IPS DF 19.7 (cell line): ENCODE data around the gene CELF1.

Source experiments
- DNase-seq: peaks from one replicate; pipeline ENCODE4 v3.0.0-alpha.2; 2013; ENCODE audit warnings: low read depth, low spot score

Gene CELF1

DNA sequence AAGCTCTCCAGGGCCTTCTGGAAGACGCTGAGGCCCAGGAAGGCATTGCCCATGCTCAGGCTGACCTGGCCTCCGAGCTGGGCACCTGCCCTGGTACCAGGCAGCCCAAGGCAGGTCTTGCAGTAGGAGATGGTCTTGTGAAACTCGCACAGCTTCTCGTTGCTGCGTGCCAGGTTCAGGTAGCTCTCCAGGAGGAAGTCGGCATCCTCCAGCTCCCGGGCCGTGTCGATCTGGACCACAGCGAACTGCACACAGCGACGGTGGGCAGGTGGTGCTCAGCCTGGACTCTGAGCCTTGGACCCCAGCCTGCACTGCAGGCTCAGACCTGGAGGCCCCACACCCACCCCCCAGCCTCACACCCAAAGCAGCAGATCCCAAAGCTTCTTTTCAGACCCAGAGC lies 105.0 kb downstream of the CELF1 start:
- no peak for DNase-seq

DNA sequence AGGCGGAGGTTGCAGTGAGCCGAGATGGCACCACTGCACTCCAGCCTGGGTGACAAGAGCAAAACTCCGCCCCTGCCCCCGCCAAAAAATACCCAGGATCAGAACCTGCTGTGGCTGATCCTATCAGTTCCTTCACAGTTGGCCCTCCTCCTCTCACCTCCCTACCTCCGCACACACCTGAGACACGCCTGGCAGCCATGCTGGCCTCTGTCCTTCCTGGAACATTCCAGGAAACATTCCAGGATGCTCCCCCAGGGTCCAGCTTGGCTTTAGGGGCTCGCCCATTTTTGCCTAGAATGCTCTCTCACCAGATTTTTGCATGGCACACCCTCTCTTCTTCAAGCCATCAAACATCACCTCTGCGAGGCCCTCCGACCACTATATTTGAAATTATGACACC lies 106.1 kb downstream of the CELF1 start:
- no peak for DNase-seq

DNA sequence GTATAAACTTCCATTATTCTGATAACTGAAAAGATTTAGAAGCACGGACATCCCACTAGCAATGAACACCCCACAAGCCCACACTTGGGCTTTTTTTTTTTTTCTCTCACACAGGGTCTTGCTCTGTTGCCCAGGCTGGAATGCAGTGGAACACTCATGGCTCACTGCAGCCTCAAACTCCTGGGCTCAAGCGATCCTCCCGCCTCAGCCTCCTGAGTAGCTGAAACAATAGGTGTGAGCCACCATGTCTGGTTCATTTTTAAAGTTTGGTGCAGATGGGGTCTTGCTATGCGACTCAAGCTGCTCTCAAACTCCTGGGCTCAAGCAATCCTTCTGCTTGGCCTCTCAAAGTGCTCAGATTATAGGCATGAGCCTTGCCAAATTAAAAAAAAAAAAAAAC lies 107.1 kb downstream of the CELF1 start:
- DNase-seq, result no peak

DNA sequence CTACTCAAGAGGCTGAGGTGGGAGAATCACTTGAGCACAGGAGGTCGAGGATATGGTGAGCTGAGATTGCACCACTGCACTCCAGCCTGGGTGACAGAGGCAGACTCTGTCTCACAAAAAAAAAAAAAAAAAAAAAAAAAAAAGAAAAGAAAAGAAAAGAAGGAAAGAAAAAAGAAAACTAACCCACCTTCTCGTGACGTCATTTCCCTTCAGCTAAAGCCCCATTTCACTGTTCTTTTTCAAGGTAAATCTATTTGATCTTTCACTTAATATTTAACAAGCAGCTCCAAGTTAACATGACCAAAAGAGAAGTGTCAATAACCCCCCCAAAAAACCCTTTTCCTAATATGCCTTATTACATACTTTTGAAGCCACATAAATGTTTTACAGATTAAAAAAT lies 109.1 kb downstream of the CELF1 start:
- DNase-seq, result no peak

DNA sequence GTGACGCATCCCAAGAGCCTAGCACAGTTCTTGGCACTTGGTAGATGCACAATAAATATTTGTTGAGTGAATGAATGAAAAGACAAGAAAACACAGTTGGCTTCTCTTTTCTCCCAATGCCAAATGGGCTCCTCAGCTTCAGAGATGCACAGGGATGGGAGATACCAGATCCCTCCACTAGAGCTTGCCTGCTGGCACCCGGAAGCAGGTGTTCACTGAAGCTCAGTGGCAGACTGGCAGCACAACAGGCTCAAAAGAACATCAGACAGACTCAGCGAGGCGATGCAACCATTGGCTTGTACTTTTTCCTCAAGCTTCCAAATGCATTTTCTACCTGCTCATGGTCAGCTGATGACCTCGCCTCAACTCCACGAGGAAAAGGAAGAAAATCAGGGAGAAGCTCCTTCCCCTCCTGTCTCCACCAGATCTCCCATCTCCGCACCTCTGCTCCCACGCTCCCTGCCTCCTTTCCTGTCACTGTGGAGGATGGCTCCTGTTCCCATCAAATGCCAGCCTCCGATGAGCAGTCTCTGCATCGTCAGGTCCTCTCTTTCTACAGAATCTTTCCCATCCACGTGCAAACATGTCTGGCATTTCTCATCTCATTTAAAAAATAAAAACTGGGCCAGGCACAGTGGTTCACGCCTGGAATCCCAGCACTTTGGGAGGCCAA lies 109.8 kb downstream of the CELF1 start:
- no peak for DNase-seq

DNA sequence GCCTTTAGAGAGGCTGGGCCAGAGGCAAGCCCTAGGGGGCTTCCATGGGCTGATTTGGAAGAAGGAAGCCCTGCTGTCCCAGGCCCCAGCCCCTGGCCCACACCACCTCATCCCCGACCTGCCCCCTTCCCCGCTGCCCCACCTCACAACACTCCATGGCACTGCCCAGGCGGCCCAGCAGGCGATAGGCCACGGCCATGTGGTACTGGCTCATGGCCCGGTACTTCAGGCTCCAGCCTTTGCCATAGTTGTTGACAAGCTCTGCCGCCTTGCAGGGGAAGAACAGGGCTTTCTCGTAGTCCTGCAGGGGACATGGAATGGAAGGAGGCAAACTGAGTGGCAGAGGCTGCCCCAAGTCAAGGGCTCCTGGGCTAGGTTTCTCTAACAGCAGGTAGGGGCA lies 110.4 kb downstream of the CELF1 start:
- DNase-seq, result no peak

DNA sequence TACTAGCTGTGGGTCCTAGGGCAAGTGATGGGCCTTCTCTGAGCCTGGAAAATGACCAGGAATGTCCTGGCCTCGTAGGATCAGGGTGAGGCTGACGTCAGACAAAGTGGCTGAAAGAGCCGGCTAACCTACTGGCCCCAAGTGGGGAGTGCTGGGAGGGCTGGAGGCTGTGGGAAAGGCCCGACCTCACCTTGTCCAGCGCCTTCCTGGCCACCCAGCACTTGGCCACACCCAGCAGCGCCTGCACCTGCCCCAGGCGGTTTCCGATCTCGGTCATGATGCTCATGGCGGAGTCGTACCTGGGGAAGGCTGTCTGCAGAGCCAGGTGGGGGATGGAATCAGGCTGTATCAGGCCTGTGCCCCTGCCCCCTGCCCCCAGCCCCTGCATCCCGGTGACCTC lies 111.5 kb downstream of the CELF1 start:
- DNase-seq, result no peak

DNA sequence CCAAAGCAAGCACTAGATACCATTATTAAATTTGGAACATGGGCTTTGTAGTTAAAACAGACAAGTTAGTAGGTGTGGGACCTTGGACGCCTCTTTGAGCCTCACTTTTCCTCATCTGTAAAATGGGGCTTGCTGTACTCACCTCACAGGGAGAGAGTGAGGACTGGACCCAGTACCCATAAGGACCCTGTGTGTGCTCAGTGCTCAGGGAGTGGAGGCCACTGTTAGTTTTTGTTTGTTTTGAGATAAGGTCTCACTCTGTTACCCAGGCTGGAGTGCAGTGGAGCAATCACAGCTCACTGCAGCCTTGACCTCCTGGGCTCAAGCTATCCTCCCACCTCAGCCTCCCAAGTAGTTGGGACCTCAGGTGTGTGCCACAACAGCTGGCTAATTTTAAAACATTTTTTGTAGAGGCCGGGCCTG lies 112.9 kb downstream of the CELF1 start:
- DNase-seq, result no peak

DNA sequence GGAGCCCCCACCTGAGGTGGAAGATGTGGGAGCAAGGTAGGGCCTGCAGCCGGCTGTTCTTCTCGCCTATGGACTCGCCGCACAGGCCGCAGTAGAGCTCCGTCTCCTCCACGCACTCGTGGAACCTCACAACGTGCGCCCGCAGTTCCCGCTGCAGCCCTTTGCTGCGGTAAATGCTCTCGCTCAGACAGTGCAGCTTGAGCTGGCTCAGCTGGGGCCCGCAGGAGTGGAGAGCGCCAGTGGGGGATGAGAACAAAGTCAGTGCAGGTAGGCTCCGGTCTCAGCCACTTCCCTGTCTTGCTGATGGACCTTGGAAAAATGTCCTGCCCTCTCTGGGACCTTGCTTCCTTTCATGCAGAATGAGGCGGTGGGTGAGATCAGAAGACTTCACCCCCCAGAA lies 114.2 kb downstream of the CELF1 start:
- no peak for DNase-seq

DNA sequence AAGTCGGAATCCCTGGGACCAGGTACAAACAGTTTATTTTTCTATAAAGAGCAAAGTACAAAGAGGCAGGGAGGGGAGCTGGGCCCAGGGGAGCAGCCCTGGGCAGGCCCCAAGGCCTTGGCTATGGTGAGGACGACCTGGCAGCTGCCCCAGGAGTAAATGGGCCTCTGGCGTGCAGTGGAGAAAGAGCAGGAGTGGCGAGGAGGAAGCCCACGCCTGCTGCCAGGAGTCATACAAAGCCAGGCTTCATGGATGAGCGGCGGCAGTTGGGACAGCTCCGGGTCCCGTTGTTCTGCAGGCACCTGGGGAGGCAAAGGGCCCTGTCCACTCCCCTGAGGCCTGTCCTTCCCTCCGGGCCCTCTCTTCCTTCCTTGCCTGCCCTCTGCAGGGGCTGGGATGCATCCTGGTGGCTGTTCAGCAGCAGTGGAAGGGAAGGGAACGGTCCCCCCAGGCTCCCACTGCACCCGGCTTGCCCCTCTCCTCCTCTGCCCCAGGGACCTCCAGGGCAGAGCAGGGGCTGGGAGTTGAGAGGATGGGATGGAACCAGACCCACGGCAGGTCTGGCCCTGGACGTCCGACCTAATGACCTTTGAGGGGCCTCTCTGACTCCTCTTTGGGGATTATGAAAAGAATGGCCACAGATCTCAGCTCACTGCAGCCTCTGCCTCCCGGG lies 115.0 kb downstream of the CELF1 start:
- no peak for DNase-seq

DNA sequence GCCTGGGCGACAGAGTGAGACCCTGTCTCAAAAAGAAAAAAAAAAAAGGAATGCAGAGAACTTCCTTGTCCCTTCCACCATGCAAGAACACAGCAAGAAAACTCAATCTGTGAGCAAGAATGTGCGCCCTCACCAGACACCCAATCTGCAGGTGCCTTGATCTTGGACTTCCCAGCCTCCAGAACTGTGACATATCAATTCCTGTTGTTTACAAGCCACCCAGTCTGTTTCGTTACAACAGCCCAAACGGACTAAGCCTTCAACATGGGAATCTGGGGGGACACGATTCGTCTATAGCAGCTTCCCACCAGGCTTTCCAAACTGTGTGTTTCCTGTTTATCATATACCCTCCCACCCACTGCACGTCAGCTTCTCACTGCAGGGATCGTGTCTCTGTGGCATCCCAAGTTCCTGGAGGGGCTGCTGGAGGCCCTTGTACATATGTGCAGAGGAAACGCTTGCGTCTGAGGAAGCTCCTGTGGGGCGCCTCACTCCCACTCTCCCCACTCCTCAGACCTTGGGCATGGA lies 115.7 kb downstream of the CELF1 start:
- DNase-seq, result no peak

DNA sequence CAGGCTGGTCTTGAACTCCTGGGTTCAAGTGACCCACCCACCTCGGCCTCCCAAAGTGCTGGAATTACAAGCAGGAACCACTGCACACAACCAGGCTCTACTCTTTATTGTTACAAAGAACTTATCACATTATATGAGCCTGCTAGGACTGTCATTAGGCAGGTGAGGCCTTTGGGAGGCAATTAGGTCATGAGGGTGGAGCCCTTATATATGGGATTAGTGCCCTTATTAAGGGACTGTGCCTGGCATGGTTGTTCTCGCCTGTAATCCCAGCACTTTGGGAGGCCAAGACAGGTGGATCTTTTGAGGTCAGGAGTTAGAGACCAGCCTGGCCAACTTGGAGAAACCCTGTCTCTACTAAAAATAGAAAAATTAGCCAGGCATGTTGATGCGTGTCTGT lies 116.2 kb downstream of the CELF1 start:
- no peak for DNase-seq

DNA sequence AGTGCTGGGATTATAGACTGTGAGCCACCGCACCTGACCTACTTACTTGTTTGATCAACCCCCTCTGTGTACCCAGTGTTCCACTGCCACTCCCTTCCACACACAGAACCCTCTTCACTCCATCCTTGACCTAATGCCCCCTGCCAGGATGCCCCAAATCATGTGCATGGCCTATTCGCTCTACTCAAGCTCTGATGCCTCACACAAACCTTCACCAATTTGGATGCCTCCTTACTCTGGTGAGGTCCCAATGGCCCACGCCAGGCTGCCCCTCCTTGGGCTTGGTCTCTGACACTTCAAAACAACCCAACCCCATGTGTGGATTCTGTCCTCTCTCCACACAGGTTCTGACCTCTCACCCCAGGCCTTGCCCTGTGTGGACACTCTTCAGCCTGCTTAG lies 117.2 kb downstream of the CELF1 start:
- no peak for DNase-seq

DNA sequence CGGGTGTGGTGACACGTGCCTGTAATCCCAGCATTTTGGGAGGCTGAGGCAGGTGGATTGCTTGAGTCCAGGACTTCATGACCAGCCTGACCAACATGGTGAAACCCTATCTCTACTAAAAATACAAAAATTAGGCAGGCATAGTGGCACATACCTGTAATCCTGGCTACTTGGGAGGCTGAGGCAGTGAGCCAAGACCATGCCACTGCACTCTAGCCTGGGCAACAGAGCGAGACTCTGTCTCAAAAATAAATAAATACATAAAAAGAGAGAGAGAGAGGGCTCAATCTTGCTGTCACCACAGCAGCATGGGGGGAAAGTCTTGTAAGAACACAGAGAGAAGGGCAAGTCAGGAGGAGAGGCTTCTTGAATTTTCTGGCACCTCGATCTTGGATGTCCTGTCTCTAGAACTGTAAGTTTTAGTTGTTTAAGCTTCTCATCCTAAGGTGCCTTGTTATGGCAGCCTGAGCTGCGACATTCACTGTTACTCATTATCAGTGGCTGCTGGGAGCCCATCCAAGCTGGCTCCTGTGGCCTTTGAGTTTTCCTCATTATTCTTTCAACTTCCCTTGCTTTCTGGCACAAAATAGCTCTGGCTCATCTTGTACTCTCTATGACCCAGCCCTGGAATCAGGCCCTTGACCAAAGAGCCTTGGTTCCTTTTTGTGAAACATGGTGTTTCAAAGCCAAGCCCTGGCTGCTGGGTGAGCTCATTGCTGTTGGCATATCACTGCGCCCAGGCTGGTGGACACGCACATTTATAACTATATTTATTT lies 118.7 kb downstream of the CELF1 start:
- DNase-seq, result no peak

DNA sequence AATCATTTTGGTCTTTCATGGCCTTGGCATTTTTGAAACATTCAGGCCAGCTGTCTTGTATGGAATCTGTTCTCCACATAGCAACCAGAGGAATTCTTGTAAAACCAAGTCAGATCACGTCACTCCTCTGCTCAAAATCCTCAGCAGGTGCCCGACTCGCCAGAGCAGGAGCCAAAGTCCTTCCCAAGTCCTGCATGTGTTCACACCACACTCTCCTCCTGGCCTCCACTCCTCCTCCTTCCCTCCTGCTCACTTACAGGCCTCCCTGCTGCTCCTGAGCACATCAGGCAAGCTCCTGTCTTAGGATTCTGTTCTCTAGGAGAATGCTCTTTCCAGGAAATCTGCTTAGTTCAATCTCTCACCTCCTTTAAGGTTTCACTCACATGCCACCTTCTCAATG lies 119.8 kb downstream of the CELF1 start:
- DNase-seq, result no peak

DNA sequence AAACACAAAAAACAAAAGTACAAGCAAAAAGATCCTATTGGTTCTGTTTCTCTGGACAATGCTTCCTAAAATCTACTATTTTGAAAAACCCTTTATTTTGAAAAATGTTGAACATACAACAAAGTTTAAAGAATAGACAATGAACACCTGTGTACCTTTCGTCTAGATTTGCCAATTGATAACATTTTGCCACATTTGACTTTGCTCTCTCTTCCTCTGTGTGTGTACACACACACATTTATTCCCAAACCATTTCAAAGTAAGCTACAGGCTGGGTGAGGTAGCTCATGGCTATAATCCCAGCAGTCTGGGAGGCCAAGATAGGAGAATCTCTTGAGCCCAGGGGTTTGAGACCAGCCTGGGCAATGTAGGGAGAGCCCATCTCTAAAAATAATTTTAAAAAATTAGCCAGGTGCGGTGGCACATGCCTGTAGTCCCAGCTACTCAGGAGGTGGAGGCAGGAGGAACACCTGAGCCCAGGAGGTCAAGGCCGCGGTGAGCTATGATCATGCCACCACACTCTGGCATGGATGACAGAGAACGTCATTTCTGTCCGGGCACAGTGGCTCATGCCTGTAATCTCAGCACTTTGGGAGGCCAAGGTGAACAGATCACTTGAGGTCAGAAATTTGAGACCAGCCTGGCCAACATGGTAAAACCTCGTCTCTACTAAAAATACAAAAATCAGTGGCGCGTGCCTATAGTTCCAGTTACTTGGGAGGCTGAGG lies 121.4 kb downstream of the CELF1 start:
- DNase-seq, result no peak

DNA sequence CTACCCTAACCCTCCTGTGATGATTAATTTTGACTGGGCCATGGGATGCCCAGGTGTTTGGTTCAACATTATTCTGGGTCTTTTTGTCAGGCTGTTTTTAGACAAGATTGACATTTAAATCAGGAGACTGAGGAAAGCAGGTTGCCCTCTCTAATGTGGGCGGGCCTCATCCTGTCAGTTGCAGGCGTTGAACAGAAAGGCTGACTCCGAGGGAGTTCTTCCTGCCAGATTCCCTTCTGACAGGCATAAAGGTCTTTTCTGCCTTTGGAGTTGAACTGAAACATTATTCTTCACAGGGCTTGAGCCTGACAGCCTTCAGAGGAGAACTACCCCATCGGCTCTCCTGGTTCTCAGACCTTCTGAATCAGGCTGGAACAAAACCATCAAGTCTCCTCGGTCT lies 122.4 kb downstream of the CELF1 start:
- no peak for DNase-seq

DNA sequence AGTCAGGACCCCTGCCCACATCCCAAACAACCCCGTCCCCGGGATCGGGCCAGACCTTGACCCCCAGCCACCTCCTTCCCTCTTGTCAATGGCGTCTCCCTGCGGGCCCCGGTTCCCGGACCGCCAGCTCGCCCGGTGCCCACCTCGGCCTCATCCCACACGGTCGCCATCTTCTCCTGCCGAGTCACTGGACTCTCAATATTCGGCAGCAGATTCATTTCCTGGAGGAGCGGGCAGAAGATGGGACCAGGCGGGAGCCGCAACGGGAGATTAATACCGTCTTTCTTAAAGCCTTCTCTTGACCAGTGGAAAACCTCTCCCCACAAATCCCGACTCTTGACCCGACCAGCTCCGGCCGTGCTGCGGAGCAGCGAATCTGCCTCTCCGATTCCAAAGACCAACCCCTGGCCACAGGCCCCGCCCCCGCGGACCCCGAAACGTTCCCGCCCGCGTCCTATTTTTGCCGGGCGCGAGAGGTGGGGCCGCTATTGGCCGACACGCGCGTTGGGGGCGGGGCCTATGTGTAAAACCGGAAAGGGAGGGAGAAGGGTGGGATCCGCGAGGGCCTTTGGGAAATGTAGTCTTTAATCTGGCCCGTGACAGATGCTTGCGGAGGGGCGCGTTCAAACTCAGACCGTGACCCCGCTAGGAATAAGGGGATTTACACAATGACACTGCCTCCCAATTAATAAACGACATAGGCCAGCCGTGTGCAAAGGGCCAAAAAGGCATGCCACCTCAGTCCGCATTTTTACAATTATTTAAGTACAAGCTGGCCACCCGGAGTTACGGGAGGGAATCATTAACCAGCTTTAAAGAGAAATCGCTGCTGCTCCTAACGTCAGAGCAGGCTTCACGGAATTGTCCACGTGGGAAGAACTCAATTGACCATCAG lies 126.6 kb downstream of the CELF1 start, which contains the start of gene PSMC3:
Gene PSMC3, minus strand, starts transcription at position 378 of the 895 bp plus-strand sequence. Its CDS starts 160 bp downstream, at position 218.
- DNase-seq, result no peak

DNA sequence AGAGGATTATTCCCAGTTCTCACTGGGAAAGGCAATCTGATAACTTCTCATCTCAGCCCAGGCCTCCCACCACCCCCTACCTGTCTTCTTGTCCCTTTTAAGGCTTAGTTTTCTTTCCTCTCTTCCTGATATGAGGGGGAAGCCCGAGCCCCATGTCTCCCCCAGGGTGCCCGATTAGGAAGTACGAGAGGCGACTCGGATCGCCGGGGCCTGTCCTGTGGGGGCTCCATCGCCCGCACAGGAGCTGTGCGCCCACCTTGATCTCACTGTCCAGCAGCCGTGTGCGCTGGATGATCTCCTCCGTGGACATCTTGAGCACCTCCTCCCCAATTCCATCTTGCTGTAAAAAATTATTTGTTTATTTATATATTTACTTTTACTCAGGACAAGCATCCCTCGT lies 127.3 kb downstream of the CELF1 start:
- DNase-seq, result no peak

DNA sequence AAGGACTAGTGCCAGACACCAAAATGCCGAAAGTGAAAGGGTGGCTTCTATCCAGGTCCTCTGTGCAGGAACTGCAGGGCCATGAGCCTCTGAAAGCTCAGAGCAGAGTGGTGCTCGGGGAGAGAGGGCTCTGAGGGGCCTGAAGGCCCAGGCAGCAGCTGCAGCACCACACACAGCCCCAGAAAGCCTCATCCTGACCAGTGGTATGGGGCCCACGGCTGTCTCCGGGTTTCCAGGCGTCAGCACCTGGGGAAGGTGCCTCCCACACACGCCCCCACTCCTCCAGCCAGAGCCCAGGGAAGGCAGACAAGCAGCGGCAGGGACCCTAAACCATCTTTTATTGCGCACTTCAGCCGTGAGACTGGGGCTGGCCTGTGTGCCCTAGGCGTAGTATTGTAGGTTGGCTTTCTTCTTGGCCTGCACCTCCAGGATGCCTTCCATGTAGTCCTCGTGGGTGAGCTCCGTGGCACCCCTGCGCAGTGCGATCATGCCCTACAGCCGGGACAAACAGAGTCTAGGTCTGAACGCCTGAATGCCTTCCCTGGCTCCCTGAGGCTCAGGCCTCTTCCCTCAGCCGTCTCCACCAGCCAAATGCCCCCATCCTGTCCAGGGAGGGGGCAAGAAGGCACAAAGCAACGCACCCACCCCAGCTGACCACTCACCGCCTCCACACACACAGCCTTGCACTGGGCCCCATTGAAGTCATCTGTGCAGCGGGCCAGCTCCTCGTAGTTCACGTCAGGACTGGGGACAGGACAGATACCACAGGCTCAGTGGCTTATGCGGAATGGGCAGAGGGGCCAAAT lies 134.3 kb downstream of the CELF1 start:
- no peak for DNase-seq
